ENCODE data around the gene GALNT1. TPM values are rescaled to one million over a fixed set of nuclear protein-coding genes. Genes with fewer than 3 reads are reported as not detected.

Gene GALNT1
- total RNA-seq, 2 donors from 2014 or later = 40.2 to 50.6 TPM

DNA sequence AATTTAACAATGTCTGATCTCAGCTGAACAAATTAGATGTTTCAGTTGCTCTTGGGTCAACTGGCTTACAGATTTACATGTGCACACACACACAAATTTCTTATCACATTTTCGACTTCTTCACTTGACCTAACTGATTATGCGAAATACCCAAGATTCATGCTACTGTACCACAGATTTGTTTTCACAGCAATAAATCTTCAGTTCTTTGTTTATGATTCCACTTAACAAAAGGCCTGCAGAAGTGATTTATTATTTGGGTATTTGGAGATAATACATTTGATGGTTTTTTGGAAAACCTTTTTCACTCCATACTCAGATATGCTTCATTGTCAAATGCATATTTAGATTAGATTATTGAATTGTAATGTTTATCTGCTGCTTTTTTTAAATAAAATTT lies 129.0 kb downstream of the GALNT1 start:
- no peak for DNase-seq (ENCODE audit: low spot score)
- WGBS = 68% methylated on average over 2 of the region's 2 CpGs
- no peaks in the 10 kb centered on the region for H3K36me3 ChIP-seq
- intact Hi-C loops (cut with DNase I) = no loop called here
- H3K27me3 ChIP-seq (replicated peaks; ENCODE audit: insufficient read depth) = no peaks in the 10 kb centered on the region
- H3K9me3 ChIP-seq = no peaks in the 10 kb centered on the region
- TF ChIP-seq, protein P1, sequence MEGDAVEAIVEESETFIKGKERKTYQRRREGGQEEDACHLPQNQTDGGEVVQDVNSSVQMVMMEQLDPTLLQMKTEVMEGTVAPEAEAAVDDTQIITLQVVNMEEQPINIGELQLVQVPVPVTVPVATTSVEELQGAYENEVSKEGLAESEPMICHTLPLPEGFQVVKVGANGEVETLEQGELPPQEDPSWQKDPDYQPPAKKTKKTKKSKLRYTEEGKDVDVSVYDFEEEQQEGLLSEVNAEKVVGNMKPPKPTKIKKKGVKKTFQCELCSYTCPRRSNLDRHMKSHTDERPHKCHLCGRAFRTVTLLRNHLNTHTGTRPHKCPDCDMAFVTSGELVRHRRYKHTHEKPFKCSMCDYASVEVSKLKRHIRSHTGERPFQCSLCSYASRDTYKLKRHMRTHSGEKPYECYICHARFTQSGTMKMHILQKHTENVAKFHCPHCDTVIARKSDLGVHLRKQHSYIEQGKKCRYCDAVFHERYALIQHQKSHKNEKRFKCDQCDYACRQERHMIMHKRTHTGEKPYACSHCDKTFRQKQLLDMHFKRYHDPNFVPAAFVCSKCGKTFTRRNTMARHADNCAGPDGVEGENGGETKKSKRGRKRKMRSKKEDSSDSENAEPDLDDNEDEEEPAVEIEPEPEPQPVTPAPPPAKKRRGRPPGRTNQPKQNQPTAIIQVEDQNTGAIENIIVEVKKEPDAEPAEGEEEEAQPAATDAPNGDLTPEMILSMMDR (IDR thresholded peaks at IDR 0.05) = no peak
- TF ChIP-seq POLR2A (IDR thresholded peaks at IDR 0.05) (no peak), POLR2AphosphoS5 (IDR thresholded peaks at IDR 0.05) (no peak)
- no peaks in the 10 kb centered on the region for H3K4me1 ChIP-seq (replicated peaks)
- H3K4me3 ChIP-seq = no peak overlapping the region
- no peak overlapping the region for H3K27ac ChIP-seq

DNA sequence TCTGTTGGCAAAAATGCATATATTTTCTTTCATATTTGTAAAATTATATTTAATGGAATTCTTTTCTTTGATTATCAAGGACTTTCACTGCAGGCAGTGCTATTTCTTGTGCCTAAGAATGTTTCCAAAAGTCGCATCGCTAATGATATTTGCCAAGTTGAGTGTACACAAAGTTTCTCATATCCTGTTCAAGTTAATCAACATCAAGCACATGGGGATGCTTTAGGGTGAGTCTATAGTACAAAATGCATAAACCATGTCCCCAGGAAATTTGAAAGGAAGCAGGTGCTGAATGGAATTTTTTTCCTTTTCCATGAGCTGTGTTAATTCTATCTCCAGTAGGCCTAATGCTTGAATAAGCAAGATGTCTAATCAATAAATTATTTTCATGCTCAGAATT lies 129.7 kb downstream of the GALNT1 start:
- WGBS = 76% methylated on average over 2 of the region's 2 CpGs

DNA sequence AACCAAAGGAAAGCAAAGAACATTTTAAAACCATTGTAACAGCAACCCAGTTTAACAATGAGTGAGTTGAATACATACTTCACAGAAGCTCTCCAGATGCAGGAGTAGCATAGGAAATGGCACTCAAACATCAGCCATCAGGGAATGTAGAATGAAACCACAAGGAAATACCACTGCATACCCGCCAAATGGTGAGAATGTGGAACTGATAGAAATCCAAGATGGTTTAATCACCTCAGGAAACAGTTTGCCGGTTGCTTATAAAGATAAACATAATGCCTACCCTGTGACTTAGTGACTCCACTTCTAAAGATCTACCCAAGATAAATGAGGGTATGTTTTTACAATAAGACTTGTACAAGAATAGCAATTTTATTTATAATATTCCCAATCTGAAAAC lies 132.0 kb downstream of the GALNT1 start:
- TF ChIP-seq POLR2A (IDR thresholded peaks at IDR 0.05) = no peak
- TF ChIP-seq POLR2AphosphoS5 (IDR thresholded peaks at IDR 0.05) = no peak
- TF ChIP-seq, protein P1 (IDR thresholded peaks at IDR 0.05) = no peak
- Histone ChIP-seq H3K9me3 (no peaks in the 10 kb centered on the region), H3K4me1 (replicated peaks) (no peaks in the 10 kb centered on the region), H3K4me3 (no peak overlapping the region), H3K27ac (no peak overlapping the region), H3K27me3 (replicated peaks; ENCODE audit: insufficient read depth) (no peaks in the 10 kb centered on the region), H3K36me3 (no peaks in the 10 kb centered on the region)
- intact Hi-C loops (cut with DNase I) = no loop called here
- 88% methylated on average over 2 of the region's 2 CpGs for WGBS
- no peak for DNase-seq (ENCODE audit: low spot score)

More for the DNA sequence above, 129.7 kb downstream of the GALNT1 start:
- no peak for DNase-seq (ENCODE audit: low spot score)
- Histone ChIP-seq H3K27me3 (replicated peaks; ENCODE audit: insufficient read depth) (no peaks in the 10 kb centered on the region), H3K4me3 (no peak overlapping the region), H3K36me3 (no peaks in the 10 kb centered on the region), H3K4me1 (replicated peaks) (no peaks in the 10 kb centered on the region), H3K27ac (no peak overlapping the region), H3K9me3 (no peaks in the 10 kb centered on the region)
- intact Hi-C loops (cut with DNase I) = no loop called here
- TF ChIP-seq POLR2A (IDR thresholded peaks at IDR 0.05) (no peak), POLR2AphosphoS5 (IDR thresholded peaks at IDR 0.05) (no peak)
- TF ChIP-seq, protein P1 (IDR thresholded peaks at IDR 0.05) = no peak

DNA sequence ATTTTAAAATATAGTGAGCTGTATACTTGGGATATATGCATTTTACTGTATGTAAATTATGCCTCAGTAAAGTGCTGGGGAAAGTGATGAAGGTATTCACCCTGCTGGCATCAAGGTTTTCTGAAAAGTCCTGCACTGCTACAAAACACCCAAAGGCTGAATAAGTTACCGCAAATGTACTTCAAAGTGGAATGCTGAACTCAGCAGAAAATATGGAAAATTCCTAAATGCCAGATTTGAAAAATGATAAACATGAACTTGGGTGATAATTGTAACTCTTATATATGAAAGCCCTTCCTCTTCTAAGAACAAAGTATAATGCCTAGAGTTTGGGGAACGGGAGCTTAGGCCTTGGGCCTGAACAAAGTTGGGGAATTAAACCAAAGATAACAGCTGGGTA lies 133.0 kb downstream of the GALNT1 start:
- WGBS = 98% methylated on average over 2 of the region's 2 CpGs
- Histone ChIP-seq H3K27me3 (replicated peaks; ENCODE audit: insufficient read depth) (no peaks in the 10 kb centered on the region), H3K4me1 (replicated peaks) (no peaks in the 10 kb centered on the region), H3K9me3 (no peaks in the 10 kb centered on the region), H3K4me3 (no peak overlapping the region), H3K27ac (no peak overlapping the region), H3K36me3 (no peaks in the 10 kb centered on the region)
- intact Hi-C loops (cut with DNase I) = no loop called here
- TF ChIP-seq POLR2A (IDR thresholded peaks at IDR 0.05) (no peak), POLR2AphosphoS5 (IDR thresholded peaks at IDR 0.05) (no peak)
- TF ChIP-seq, protein P1 (IDR thresholded peaks at IDR 0.05) = no peak
- DNase-seq (ENCODE audit: low spot score) = no peak

DNA sequence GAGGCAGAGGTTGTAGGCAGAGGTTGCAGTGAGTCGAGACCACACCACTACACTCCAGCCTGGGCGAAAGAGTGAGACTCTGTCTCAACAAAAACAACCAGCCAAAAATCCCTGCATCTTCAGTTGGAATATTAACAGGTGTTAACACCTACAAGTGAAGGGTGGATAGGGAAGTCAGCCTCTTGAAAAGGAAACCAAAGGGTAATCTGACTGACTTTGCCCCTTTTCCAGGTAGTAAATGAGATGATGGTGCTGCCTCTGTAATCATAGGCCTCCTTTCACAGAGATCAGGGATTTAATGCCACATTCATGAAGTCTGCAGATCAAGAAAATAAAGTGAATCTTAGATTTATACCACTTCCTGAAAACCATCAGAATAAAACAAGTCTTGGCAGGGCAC lies 133.6 kb downstream of the GALNT1 start:
- H3K36me3 ChIP-seq = no peaks in the 10 kb centered on the region
- 94% methylated on average over 2 of the region's 2 CpGs for WGBS
- no peak for TF ChIP-seq POLR2A (IDR thresholded peaks at IDR 0.05)
- no peak for TF ChIP-seq POLR2AphosphoS5 (IDR thresholded peaks at IDR 0.05)
- TF ChIP-seq, protein P1 (IDR thresholded peaks at IDR 0.05) = no peak

More for the DNA sequence above, 133.6 kb downstream of the GALNT1 start:
- no peaks in the 10 kb centered on the region for H3K4me1 ChIP-seq (replicated peaks)
- no peaks in the 10 kb centered on the region for H3K27me3 ChIP-seq (replicated peaks; ENCODE audit: insufficient read depth)
- H3K9me3 ChIP-seq = no peaks in the 10 kb centered on the region
- no peak overlapping the region for H3K27ac ChIP-seq
- no peak for DNase-seq (ENCODE audit: low spot score)
- H3K4me3 ChIP-seq = no peak overlapping the region
- intact Hi-C loops (cut with DNase I) = no loop called here

Data from prostate gland (tissue), 2 donors.